Cardiac muscle cell (in vitro differentiated cells and primary cell): ENCODE data around the gene GZF1. TPM values are rescaled to one million over a fixed set of nuclear protein-coding genes. Genes with fewer than 3 reads are reported as not detected.

Experiments used
- DNase-seq, 2 donors: peaks; one replicate each; pipeline versions ENCODE4 v3.0.0 to v3.0.0-alpha.2; 2010 to 2017; ENCODE audit warnings: low read depth in 1 of 2, low spot score in 1 of 2
- H3K27ac ChIP-seq: fragments of 200-600 bp; sonication (generic); 2 replicates; pipeline ENCODE4 v1.5.1; 2016
- H3K27me3 ChIP-seq: fragments of 200-600 bp; sonication (generic); 2 replicates; pipeline ENCODE4 v1.6.0; 2016; ENCODE audit warnings: control low read depth
- H3K36me3 ChIP-seq: fragments of 200-600 bp; sonication (generic); 2 replicates; pipeline ENCODE4 v1.5.1; 2016; ENCODE audit warnings: control low read depth
- H3K4me1 ChIP-seq: fragments of 200-600 bp; sonication (generic); 2 replicates; pipeline ENCODE4 v1.8.1; 2017; ENCODE audit warnings: low read depth, mild to moderate bottlenecking, mixed run types
- H3K4me3 ChIP-seq: fragments of 200-600 bp; sonication (generic); 2 replicates; pipeline ENCODE4 v1.5.1; 2016; ENCODE audit warnings: mild to moderate bottlenecking
- H3K9me3 ChIP-seq: fragments of 200-600 bp; sonication (generic); 2 replicates; pipeline ENCODE4 v1.5.1; 2017; ENCODE audit warnings: low read depth, mild to moderate bottlenecking, control low read depth
- polyA plus RNA-seq: library from polyadenylated mRNA; unstranded; fragments of >200 nt; fragmentation: Nextera tagmentation; extraction: Ambion mirVana; gene quantifications from 2 replicates; pipeline ENCODE4 v1.2.1, GENCODE V29; 2016
- total RNA-seq: library from RNA; depleted of rRNA; stranded (reverse); fragments of >200 nt; gene quantifications from 2 replicates; pipeline ENCODE4 v1.2.3, GENCODE V29; 2016
- TF ChIP-seq, protein P1 (sequence below): IDR thresholded peaks from 2 replicates; pipeline ENCODE4 v1.5.1; 2012; ENCODE audit warnings: low read depth, mild to moderate bottlenecking, low read length

GZF1 gene
- total and polyA plus RNA-seq, 2 experiments from 2014 or later = 7.4 to 19.0 TPM

DNA sequence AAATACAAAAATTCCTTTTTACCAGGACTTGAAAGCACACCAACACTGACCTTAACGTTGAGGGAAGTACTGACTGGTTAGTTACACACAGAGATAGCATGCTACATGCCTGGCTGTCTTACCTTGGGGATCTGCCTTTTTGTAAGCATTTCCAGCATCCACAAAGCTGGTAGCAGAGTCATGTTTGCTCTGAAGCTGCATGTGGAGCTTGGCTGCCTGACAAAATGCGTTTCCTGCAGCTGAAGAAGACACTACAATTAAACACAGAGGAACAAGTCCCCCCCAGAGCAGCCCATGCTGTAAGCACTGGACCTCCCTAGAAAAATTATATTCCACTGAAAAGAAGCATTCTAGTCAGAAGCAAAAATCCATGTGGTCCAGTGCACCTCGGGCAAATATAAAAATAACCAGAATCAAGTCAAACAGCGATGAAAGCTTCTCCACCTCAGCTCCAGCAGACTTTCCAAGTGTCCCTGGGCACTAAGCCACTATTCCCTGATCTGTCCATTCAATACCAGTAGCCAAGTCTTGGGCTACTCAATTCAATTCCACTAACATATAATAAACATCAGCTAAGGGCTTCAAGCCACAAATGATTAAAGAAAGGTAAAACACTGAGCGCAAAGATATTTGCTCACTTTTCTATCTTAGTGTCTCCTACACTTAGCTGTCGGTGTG is 35.1 kb downstream of the GZF1 start:
- H3K27ac ChIP-seq = no peak overlapping the region
- peaks cover 9% of the 10 kb centered on the region for H3K36me3 ChIP-seq
- H3K4me3 ChIP-seq = no peak overlapping the region
- H3K9me3 ChIP-seq = no peaks in the 10 kb centered on the region
- DNase-seq = peak in 1 of 2 donors; percentile 23
- TF ChIP-seq, protein P1, sequence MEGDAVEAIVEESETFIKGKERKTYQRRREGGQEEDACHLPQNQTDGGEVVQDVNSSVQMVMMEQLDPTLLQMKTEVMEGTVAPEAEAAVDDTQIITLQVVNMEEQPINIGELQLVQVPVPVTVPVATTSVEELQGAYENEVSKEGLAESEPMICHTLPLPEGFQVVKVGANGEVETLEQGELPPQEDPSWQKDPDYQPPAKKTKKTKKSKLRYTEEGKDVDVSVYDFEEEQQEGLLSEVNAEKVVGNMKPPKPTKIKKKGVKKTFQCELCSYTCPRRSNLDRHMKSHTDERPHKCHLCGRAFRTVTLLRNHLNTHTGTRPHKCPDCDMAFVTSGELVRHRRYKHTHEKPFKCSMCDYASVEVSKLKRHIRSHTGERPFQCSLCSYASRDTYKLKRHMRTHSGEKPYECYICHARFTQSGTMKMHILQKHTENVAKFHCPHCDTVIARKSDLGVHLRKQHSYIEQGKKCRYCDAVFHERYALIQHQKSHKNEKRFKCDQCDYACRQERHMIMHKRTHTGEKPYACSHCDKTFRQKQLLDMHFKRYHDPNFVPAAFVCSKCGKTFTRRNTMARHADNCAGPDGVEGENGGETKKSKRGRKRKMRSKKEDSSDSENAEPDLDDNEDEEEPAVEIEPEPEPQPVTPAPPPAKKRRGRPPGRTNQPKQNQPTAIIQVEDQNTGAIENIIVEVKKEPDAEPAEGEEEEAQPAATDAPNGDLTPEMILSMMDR = no peak
- H3K4me1 ChIP-seq = peaks cover 14% of the 10 kb centered on the region
- H3K27me3 ChIP-seq = no peaks in the 10 kb centered on the region

DNA sequence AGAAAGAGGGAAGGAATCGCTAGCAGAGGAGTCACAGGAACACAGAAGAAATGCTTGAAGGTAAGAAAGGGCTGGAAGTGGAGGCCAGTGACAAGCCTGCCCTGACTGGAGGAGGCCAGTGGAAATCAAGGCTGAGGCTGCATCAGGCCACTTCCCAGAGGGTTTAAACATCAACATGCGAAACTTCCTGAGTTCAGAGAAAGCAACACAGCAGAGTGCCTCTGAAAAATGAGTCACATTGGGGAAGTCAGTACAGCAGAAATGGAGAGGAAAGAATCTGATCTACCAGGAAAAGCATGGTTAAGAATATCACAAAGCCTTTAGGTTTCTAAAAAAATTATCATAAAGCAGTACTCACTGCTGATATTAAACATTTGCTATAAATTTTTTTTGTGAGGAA is 36.0 kb downstream of the GZF1 start:
- TF ChIP-seq, protein P1 = no peak
- H3K27ac ChIP-seq = no peak overlapping the region
- DNase-seq = peak in 1 of 2 donors; percentile 58
- peaks cover 9% of the 10 kb centered on the region for H3K36me3 ChIP-seq
- H3K27me3 ChIP-seq = no peaks in the 10 kb centered on the region
- H3K4me3 ChIP-seq = no peak overlapping the region
- no peaks in the 10 kb centered on the region for H3K9me3 ChIP-seq
- peaks cover 14% of the 10 kb centered on the region for H3K4me1 ChIP-seq

DNA sequence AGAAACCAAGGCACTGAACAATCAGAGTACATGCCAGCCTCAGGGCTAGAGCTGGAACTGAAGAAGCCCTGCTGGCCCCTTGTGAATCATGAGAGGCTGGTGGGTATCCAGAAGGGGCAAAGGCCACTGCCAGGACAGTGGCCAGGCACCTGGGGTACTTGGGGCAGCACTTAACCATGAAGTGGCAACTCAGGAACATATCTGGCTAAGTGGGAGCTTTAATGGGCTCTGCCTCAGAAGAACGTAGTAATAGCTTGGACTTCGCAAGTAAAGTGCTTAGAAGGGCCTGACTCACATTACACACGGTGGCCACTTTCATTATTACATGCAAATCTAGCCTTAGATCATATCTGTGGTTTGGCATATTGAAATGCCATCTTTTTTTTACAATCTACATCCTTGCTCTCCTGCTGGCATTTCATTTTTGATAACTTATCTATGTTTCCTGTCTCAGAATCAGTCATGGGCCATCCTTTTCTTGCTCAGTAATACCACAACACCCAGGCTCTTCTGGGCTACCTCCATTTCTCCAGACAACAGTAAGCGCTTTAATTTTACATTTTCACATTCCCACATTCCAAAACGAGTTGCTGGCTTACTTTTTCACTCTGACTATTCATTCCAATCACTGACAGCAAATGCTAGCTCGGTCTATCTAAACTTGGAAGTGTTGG is 37.7 kb downstream of the GZF1 start:
- Histone ChIP-seq H3K27me3 (no peaks in the 10 kb centered on the region), H3K27ac (no peak overlapping the region), H3K36me3 (peaks cover 3% of the 10 kb centered on the region), H3K4me1 (peaks cover 14% of the 10 kb centered on the region), H3K4me3 (no peak overlapping the region), H3K9me3 (no peaks in the 10 kb centered on the region)
- DNase-seq = peak; percentile 22 to 61
- TF ChIP-seq, protein P1 = no peak

DNA sequence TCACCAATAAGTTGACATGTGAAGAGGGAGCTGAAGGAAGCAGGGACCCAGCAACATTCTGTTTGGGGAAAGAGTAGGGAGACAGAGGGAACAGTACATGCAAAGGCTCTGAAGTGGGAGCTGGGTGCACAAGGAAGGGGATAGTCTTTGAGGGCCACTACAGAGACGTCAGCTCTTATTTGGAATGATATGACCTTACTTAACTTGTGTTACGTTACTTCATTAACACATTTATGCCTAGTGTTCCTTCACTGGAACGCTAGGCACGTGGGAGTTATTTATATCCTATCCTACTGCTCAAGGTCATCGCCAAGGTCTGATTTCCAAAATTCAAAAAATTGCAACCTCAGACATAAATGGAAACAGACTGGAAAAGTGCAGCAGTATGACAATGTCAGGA is 39.1 kb downstream of the GZF1 start:
- H3K27ac ChIP-seq = peak overlapping the region; percentile 52
- TF ChIP-seq, protein P1 = no peak
- no peak for DNase-seq
- no peaks in the 10 kb centered on the region for H3K9me3 ChIP-seq
- no peaks in the 10 kb centered on the region for H3K27me3 ChIP-seq
- peaks cover 14% of the 10 kb centered on the region for H3K4me1 ChIP-seq
- no peaks in the 10 kb centered on the region for H3K36me3 ChIP-seq
- H3K4me3 ChIP-seq = no peak overlapping the region

DNA sequence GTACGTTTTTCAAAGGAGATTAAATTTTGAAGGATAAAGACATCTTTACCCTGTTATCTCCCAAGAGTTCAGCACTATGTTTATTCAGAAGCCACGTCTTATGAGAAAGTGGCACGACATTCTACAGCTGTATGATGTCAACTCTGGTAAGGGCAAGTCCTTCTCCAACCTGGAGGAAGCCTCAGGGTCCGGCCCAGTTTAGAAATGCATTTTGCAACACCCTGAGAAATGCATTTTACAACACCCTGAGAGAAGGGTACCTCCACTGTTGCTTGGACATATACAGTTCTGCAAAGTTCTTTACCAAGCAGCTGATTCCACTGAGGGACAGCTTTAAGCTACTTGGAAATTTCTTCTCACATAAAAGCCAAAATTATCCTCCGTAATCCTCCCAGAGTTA is 41.8 kb downstream of the GZF1 start:
- peak in 1 of 2 donors; percentile 33 for DNase-seq
- Histone ChIP-seq H3K4me3 (no peak overlapping the region), H3K27me3 (no peaks in the 10 kb centered on the region), H3K27ac (no peak overlapping the region), H3K9me3 (no peaks in the 10 kb centered on the region), H3K4me1 (peaks cover 14% of the 10 kb centered on the region), H3K36me3 (no peaks in the 10 kb centered on the region)
- TF ChIP-seq, protein P1 = no peak
